HUES64 (cell line): ENCODE data around the gene RYR1.
"Not testable (repeated sequence)": the region's sequence is repeated elsewhere in the genome, so short reads cannot be mapped to it uniquely, and the experiment has no call there.

Source experiments
- H3K27ac ChIP-seq: 2 replicates; pipeline ENCODE4 v1.7.0; 2013; ENCODE audit warnings: low read depth, low read length, inconsistent platforms
- H3K27me3 ChIP-seq: 2 replicates; pipeline ENCODE4 v1.6.1; 2013; ENCODE audit warnings: mild to moderate bottlenecking, low read length; ENCODE audit not compliant: insufficient read depth
- H3K36me3 ChIP-seq: 2 replicates; pipeline ENCODE4 v1.6.1; 2013; ENCODE audit warnings: mild to moderate bottlenecking, low read length; ENCODE audit not compliant: insufficient read depth
- H3K4me1 ChIP-seq: 2 replicates; pipeline ENCODE4 v1.6.1; 2013; ENCODE audit warnings: mild to moderate bottlenecking, low read length, moderate library complexity; ENCODE audit not compliant: insufficient read depth
- H3K4me3 ChIP-seq: 2 replicates; pipeline ENCODE4 v1.5.1; 2013; ENCODE audit warnings: mild to moderate bottlenecking, low read length, moderate library complexity
- H3K9ac ChIP-seq: 2 replicates; pipeline ENCODE4 v1.6.1; 2013; ENCODE audit warnings: mild to moderate bottlenecking, low read depth, low read length
- H3K9me3 ChIP-seq: 2 replicates; pipeline ENCODE4 v1.6.1; 2013; ENCODE audit warnings: low read depth, low read length; ENCODE audit not compliant: insufficient read depth
- WGBS: fragments of 150-250, 120-280 bp; methylation state at CpG from one replicate; pipeline ENCODE4 v1.1.7; 2013; ENCODE audit warnings: missing lambda C conversion rate; 5-methylcytosine and 5-hydroxymethylcytosine counted together

RYR1 gene

GRCh38 chr19:38543807-38544568 lies 110.5 kb downstream of the RYR1 start:
- Histone ChIP-seq H3K27me3 (no peaks in the 10 kb centered on the region), H3K9ac (no peak overlapping the region), H3K36me3 (no peaks in the 10 kb centered on the region), H3K27ac (no peak overlapping the region), H3K4me3 (no peak overlapping the region), H3K4me1 (peaks cover 4% of the 10 kb centered on the region; the same call in 1 of the 2 replicates), H3K9me3 (no peaks in the 10 kb centered on the region)
- WGBS = 89% methylated on average over 20 of the region's 21 CpGs

- WGBS = 78% methylated on average over 6 of the region's 6 CpGs
- H3K27ac ChIP-seq = no peak overlapping the region
- no peak overlapping the region for H3K4me3 ChIP-seq
These were observed 111.3 kb downstream of the RYR1 start for GRCh38 chr19:38544569-38545315.

GRCh38 chr19:38545596-38545995 lies 112.1 kb downstream of the RYR1 start:
- H3K36me3 ChIP-seq = no peaks in the 10 kb centered on the region
- no peak overlapping the region for H3K27ac ChIP-seq
- 94% methylated on average over 8 of the region's 8 CpGs for WGBS
- H3K27me3 ChIP-seq = no peaks in the 10 kb centered on the region
- H3K9ac ChIP-seq = no peak overlapping the region
- no peak overlapping the region for H3K4me3 ChIP-seq
- no peaks in the 10 kb centered on the region for H3K9me3 ChIP-seq
- H3K4me1 ChIP-seq = peaks cover 4% of the 10 kb centered on the region; the same call in 1 of the 2 replicates

More at GRCh38 chr19:38544569-38545315, 111.3 kb downstream of the RYR1 start:
- no peak overlapping the region for H3K9ac ChIP-seq
- H3K27me3 ChIP-seq = no peaks in the 10 kb centered on the region
- H3K36me3 ChIP-seq = no peaks in the 10 kb centered on the region
- no peaks in the 10 kb centered on the region for H3K9me3 ChIP-seq
- peaks cover 4% of the 10 kb centered on the region; the same call in 1 of the 2 replicates for H3K4me1 ChIP-seq

- Histone ChIP-seq H3K27me3 (no peaks in the 10 kb centered on the region), H3K9ac (no peak overlapping the region), H3K9me3 (no peaks in the 10 kb centered on the region), H3K4me1 (peaks cover 4% of the 10 kb centered on the region; the same call in 1 of the 2 replicates), H3K36me3 (no peaks in the 10 kb centered on the region), H3K4me3 (no peak overlapping the region), H3K27ac (no peak overlapping the region)
- WGBS = 92% methylated on average over 5 of the region's 5 CpGs
These were observed 113.9 kb downstream of the RYR1 start for GRCh38 chr19:38547421-38547820.

- Histone ChIP-seq H3K9me3 (no peaks in the 10 kb centered on the region), H3K27ac (no peak overlapping the region), H3K27me3 (no peaks in the 10 kb centered on the region), H3K9ac (no peak overlapping the region), H3K4me3 (no peak overlapping the region), H3K4me1 (peaks cover 4% of the 10 kb centered on the region; the same call in 1 of the 2 replicates), H3K36me3 (0 out of 2 replicates have a peak, but pooled peaks cover 3% of the 10 kb centered on the region)
- WGBS = 97% methylated on average over 5 of the region's 5 CpGs
These were observed 115.6 kb downstream of the RYR1 start for GRCh38 chr19:38549061-38549460.

GRCh38 chr19:38549942-38550341 lies 116.5 kb downstream of the RYR1 start:
- H3K27me3 ChIP-seq = no peaks in the 10 kb centered on the region
- WGBS = 84% methylated on average over 4 of the region's 4 CpGs
- no peak overlapping the region for H3K27ac ChIP-seq
- H3K9ac ChIP-seq = no peak overlapping the region
- H3K36me3 ChIP-seq = 0 out of 2 replicates have a peak, but pooled peaks cover 4% of the 10 kb centered on the region
- H3K4me1 ChIP-seq = no peaks in the 10 kb centered on the region
- no peaks in the 10 kb centered on the region for H3K9me3 ChIP-seq
- no peak overlapping the region for H3K4me3 ChIP-seq

- Histone ChIP-seq H3K27ac (no peak overlapping the region), H3K4me1 (no peaks in the 10 kb centered on the region), H3K36me3 (0 out of 2 replicates have a peak, but pooled peaks cover 4% of the 10 kb centered on the region), H3K9ac (no peak overlapping the region), H3K27me3 (no peaks in the 10 kb centered on the region), H3K9me3 (no peaks in the 10 kb centered on the region), H3K4me3 (no peak overlapping the region)
- 93% methylated on average over 3 of the region's 3 CpGs for WGBS
These were observed 116.9 kb downstream of the RYR1 start for GRCh38 chr19:38550376-38550775.

- Histone ChIP-seq H3K4me3 (no peak overlapping the region), H3K27me3 (no peaks in the 10 kb centered on the region), H3K9ac (no peak overlapping the region), H3K36me3 (0 out of 2 replicates have a peak, but pooled peaks cover 4% of the 10 kb centered on the region), H3K4me1 (no peaks in the 10 kb centered on the region), H3K27ac (no peak overlapping the region), H3K9me3 (no peaks in the 10 kb centered on the region)
- 88% methylated on average over 6 of the region's 6 CpGs for WGBS
These were observed 117.9 kb downstream of the RYR1 start for GRCh38 chr19:38551450-38551813.

- not testable (repeated sequence) for H3K27ac ChIP-seq, H3K9me3 ChIP-seq, H3K4me3 ChIP-seq, H3K27me3 ChIP-seq, H3K36me3 ChIP-seq, H3K9ac ChIP-seq, H3K4me1 ChIP-seq
- whole genome bisulfite sequencing = 100% methylated on average over 1 of the region's 1 CpG
These were observed 119.7 kb downstream of the RYR1 start for GRCh38 chr19:38553239-38553638.

GRCh38 chr19:38554676-38555141 lies 121.2 kb downstream of the RYR1 start:
- no peak overlapping the region for H3K27ac ChIP-seq
- 0 out of 2 replicates have a peak, but pooled peaks cover 4% of the 10 kb centered on the region for H3K36me3 ChIP-seq
- no peaks in the 10 kb centered on the region for H3K4me1 ChIP-seq
- no peaks in the 10 kb centered on the region for H3K9me3 ChIP-seq
- no peak overlapping the region for H3K9ac ChIP-seq
- no peak overlapping the region for H3K4me3 ChIP-seq
- 82% methylated on average over 3 of the region's 3 CpGs for WGBS
- H3K27me3 ChIP-seq = no peaks in the 10 kb centered on the region

- Histone ChIP-seq H3K4me1 (no peaks in the 10 kb centered on the region), H3K27ac (no peak overlapping the region), H3K4me3 (no peak overlapping the region), H3K9ac (no peak overlapping the region), H3K27me3 (no peaks in the 10 kb centered on the region), H3K9me3 (no peaks in the 10 kb centered on the region), H3K36me3 (0 out of 2 replicates have a peak, but pooled peaks cover 4% of the 10 kb centered on the region)
- 95% methylated on average over 5 of the region's 8 CpGs for WGBS
These were observed 121.7 kb downstream of the RYR1 start for GRCh38 chr19:38555200-38555599.
